ENCODE results near the gene MAD2L2.

GRCh38 chr1:11675325-11675724 lies 5.6 kb downstream of the MAD2L2 start:
- no peak for TF ChIP-seq CTCF (IDR thresholded peaks at IDR 0.05)
- TF ChIP-seq POLR2A (IDR thresholded peaks at IDR 0.05), result no peak
